Measurements from ENCODE around the gene KRTAP10-5.
"Not testable (repeated sequence)": the region's sequence is repeated elsewhere in the genome, so short reads cannot be mapped to it uniquely, and the experiment has no call there.

The KRTAP10-5 gene

GRCh38 chr21:44592446-44593311 lies 12.3 kb upstream of the KRTAP10-5 start, which contains the start of gene KRTAP10-6:
KRTAP10-6 (minus strand) TSS chr21:44592505; CDS start chr21:44592484, 21 bp downstream.
- no peak within 1 kb of the TSS for H3K4me3 ChIP-seq (ENCODE audit: low read length)

DNA sequence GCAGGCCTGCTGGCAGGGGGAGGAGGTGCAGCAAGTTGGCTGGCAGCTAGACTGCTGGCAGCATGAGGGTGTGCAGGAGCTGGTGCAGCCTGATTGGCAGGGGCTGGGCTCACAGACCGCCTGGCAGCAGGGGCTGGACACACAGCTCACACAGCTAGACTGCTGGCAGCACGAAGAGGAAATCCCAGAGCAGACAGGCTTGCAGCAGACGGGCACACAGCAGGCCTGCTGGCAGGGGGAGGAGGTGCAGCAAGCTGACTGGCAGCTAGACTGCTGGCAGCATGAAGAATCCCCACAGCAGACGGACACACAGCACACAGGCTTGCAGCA lies 11.4 kb upstream of the KRTAP10-5 start:
- DNase-seq (ENCODE audit: low read depth); H3K4me3 ChIP-seq (ENCODE audit: low read length): not testable (repeated sequence)

More at GRCh38 chr21:44592446-44593311, 12.3 kb upstream of the KRTAP10-5 start, which contains the start of gene KRTAP10-6:
- no peak for DNase-seq (ENCODE audit: low read depth)
- TF ChIP-seq, protein P1, sequence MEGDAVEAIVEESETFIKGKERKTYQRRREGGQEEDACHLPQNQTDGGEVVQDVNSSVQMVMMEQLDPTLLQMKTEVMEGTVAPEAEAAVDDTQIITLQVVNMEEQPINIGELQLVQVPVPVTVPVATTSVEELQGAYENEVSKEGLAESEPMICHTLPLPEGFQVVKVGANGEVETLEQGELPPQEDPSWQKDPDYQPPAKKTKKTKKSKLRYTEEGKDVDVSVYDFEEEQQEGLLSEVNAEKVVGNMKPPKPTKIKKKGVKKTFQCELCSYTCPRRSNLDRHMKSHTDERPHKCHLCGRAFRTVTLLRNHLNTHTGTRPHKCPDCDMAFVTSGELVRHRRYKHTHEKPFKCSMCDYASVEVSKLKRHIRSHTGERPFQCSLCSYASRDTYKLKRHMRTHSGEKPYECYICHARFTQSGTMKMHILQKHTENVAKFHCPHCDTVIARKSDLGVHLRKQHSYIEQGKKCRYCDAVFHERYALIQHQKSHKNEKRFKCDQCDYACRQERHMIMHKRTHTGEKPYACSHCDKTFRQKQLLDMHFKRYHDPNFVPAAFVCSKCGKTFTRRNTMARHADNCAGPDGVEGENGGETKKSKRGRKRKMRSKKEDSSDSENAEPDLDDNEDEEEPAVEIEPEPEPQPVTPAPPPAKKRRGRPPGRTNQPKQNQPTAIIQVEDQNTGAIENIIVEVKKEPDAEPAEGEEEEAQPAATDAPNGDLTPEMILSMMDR (conservative IDR thresholded peaks at IDR 0.05; ENCODE audit: low read length): no peak

GRCh38 chr21:44590897-44591800 lies 10.7 kb upstream of the KRTAP10-5 start:
- not testable (repeated sequence) for DNase-seq (ENCODE audit: low read depth); H3K4me3 ChIP-seq (ENCODE audit: low read length)

DNA sequence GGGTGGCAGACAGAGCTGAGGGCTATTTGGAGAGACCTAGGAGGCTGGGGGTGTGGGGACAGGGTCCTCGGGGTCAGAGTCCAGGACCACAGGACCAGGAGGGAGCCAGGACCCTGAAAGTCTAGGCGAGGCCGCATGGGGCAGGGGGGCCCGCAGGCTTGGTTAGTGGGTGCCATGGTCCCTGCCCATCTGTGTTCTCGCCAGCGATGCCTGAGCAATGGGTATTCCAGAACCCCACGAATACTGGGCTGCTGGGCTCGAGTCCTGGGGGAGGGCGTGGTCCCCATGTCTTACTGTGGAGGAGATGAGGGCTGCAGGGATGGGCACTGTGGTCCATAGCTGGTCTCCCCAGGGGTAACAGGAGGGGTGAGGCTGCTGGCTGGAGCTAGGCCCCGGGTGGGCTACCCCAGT lies 9.9 kb upstream of the KRTAP10-5 start:
- TF ChIP-seq, protein P1 (conservative IDR thresholded peaks at IDR 0.05; ENCODE audit: low read length): no peak
- no peak for DNase-seq (ENCODE audit: low read depth)

DNA sequence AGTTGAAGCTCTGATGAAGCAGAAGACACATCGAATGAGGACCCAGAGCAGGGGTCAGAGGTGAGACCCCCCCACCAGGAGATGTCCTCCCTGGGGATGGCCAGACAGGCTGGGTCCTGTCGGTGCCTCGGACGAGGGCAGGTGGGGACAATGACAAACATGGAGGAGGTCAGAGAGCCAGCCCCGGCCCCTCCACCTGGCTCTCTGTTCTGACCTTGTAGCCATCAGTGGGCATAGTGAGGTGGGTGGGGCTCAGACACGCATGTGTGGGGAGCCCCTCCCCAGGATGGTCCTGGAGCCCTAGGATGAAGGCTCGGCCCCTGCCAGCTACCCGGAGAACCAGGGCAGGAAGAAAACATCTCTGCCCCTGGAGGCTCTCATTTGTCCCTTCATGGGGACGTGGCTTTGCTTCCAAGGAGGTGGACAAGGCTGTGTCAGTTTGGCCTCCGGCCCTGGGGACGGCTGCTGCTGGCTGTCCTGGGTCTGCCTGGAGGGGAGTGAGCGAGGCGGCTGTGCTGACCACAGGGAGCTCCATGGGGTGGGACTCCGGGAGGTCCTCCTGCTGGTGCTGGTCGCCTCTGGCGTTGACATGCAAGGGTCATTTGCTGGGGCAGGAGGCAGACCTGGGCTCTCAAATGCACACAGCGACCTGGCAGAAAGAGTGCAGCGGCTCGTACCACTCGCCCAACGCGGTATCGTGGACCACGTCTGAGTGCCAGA lies 9.3 kb upstream of the KRTAP10-5 start:
- no peak for DNase-seq (ENCODE audit: low read depth)
- no peak overlapping the region for H3K4me3 ChIP-seq (ENCODE audit: low read length)
- TF ChIP-seq, protein P1 (conservative IDR thresholded peaks at IDR 0.05; ENCODE audit: low read length): no peak

More for the DNA sequence above, 9.9 kb upstream of the KRTAP10-5 start:
- no peak overlapping the region for H3K4me3 ChIP-seq (ENCODE audit: low read length)

GRCh38 chr21:44589094-44589493 lies 8.7 kb upstream of the KRTAP10-5 start:
- TF ChIP-seq, protein P1 (conservative IDR thresholded peaks at IDR 0.05; ENCODE audit: low read length): no peak
- H3K4me3 ChIP-seq (ENCODE audit: low read length): no peak overlapping the region
- no peak for DNase-seq (ENCODE audit: low read depth)

DNA sequence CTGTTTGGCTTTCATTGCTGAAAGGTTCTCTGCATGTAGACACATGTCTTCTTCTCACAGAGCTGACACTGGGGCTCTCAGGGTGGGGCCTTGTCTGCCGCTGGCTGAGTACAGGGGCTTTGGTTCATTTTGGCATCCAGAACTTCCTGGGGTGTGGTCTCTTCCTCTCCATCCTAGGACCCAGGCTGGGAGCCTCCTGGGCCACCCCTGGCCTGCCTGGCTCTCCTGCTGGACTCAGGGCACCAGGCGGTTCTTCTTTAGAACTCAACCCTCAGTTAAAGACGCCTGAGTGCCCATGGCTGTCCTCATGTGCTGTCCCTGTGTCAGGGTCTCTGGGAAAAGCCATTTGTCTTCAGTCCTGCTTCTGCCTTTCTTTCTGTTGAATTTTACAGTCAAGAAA lies 5.5 kb upstream of the KRTAP10-5 start:
- TF ChIP-seq, protein P1 (conservative IDR thresholded peaks at IDR 0.05; ENCODE audit: low read length): no peak
- no peak for DNase-seq (ENCODE audit: low read depth)
- H3K4me3 ChIP-seq (ENCODE audit: low read length): no peak overlapping the region
